HS-27A (cell line): ENCODE results near the gene SPATA31A6.
"Not testable (repeated sequence)": the region's sequence is repeated elsewhere in the genome, so short reads cannot be mapped to it uniquely, and the experiment has no call there.

Source experiments
- DNase-seq: peaks from one replicate; pipeline ENCODE4 v3.0.0-alpha.2; 2012; ENCODE audit warnings: low read depth, missing footprints

Gene SPATA31A6

GRCh38 chr9:42183359-42183758 lies at the start of gene SPATA31A6:
Gene SPATA31A6, plus strand, starts transcription at chr9:42183659. Its CDS starts 29 bp downstream, at chr9:42183688.
- not testable (repeated sequence) for DNase-seq

GRCh38 chr9:42160299-42160698 lies 23.2 kb upstream of the SPATA31A6 start:
- not testable (repeated sequence) for DNase-seq

- DNase-seq = not testable (repeated sequence)
These were observed 36.4 kb downstream of the SPATA31A6 start for GRCh38 chr9:42219861-42220260.

GRCh38 chr9:42223230-42223629 lies 39.8 kb downstream of the SPATA31A6 start:
- DNase-seq = not testable (repeated sequence)

- DNase-seq = not testable (repeated sequence)
These were observed 49.6 kb downstream of the SPATA31A6 start for GRCh38 chr9:42233031-42233430.

GRCh38 chr9:42234610-42235009 lies 51.2 kb downstream of the SPATA31A6 start:
- DNase-seq = not testable (repeated sequence)

- DNase-seq = not testable (repeated sequence)
These were observed 52.0 kb downstream of the SPATA31A6 start for GRCh38 chr9:42235352-42235991.

GRCh38 chr9:42236097-42236496 lies 52.6 kb downstream of the SPATA31A6 start:
- not testable (repeated sequence) for DNase-seq

- not testable (repeated sequence) for DNase-seq
These were observed 53.9 kb downstream of the SPATA31A6 start for GRCh38 chr9:42237381-42237780.

- DNase-seq = not testable (repeated sequence)
These were observed 55.4 kb downstream of the SPATA31A6 start for GRCh38 chr9:42238862-42239261.
